ENCODE data around the gene ZNF518A. TPM values are rescaled to one million over a fixed set of nuclear protein-coding genes. Genes with fewer than 3 reads are reported as not detected.

ZNF518A gene, protein sequence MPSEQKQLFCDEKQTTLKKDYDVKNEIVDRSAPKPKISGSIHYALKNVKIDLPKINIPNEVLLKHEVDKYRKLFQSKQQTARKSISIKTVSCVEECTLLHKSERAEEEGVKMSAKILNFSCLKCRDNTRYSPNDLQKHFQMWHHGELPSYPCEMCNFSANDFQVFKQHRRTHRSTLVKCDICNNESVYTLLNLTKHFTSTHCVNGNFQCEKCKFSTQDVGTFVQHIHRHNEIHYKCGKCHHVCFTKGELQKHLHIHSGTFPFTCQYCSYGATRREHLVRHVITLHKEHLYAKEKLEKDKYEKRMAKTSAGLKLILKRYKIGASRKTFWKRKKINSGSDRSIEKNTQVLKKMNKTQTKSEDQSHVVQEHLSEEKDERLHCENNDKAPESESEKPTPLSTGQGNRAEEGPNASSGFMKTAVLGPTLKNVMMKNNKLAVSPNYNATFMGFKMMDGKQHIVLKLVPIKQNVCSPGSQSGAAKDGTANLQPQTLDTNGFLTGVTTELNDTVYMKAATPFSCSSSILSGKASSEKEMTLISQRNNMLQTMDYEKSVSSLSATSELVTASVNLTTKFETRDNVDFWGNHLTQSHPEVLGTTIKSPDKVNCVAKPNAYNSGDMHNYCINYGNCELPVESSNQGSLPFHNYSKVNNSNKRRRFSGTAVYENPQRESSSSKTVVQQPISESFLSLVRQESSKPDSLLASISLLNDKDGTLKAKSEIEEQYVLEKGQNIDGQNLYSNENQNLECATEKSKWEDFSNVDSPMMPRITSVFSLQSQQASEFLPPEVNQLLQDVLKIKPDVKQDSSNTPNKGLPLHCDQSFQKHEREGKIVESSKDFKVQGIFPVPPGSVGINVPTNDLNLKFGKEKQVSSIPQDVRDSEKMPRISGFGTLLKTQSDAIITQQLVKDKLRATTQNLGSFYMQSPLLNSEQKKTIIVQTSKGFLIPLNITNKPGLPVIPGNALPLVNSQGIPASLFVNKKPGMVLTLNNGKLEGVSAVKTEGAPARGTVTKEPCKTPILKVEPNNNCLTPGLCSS (N-terminal part only)
- 8.9 and 11.3 TPM in 2 replicates for total RNA-seq (2014; rRNA removed; shearing (Covaris generic))
- 6.2 and 6.8 TPM in 2 replicates for polyA plus RNA-seq (2016; fragmentation: Nextera tagmentation; extraction: Ambion mirVana)

DNA sequence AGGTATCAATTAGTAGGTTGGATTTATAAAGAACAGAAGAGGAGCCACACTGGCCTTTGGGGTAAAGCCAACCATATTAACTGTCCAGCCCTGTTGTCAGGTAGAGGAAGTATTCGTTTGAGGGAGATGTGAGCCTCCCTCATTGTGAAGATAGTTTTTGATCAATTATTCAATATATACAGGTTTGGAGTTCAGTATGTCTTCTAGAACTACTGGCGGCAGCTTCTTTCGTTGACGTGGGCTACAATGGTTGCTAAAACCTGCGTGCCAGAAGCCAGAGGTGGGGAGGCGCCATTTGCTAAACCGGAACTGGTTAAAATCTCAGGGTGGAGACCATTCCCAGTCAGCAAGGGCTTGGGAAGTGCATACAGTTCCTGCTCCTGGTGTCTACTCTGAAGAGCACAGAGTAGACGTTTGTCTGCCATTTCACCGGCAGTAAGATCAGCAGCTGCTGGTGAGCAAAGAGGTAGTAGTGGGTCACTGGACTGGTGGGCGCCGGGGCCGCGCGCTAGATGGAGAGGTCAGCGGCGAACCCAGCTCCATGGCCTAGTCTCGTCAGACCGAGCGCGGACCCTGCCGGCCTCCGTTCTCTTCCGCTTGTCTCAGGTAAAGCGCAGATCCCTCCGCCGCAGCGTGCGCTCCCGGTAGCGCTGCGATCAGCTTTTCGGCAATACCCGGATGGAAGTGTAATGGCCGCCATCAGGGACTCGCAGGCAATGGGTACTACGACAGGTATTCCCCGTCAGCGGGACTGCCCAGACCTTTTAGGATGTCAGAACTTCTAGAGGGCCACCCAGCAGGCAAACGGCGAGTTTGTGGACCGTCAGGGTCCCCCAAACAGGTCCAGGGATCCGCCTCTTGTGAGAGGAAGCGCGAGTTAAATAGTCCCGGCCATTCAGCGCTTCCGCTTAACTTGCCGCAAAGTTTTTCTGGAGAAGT lies at the start of gene ZNF518A:
Gene ZNF518A, plus strand, starts transcription at position 911 of the 939 bp plus-strand sequence. CDS start 26,026 bp downstream, outside the sequence.
- Histone ChIP-seq H3K9ac (peak within 1 kb of the TSS; percentile 89), H3K27me3 (replicated peaks; ENCODE audit: insufficient read depth) (0 out of 2 replicates have a peak, but pooled peaks cover 3% of the 10 kb centered on the region), H4K20me1 (ENCODE audit: insufficient read depth) (no peaks in the 10 kb centered on the region), H3K4me2 (ENCODE audit: unreplicated experiment) (peak within 1 kb of the TSS; percentile 86), H3F3A (ENCODE audit: insufficient read depth) (no peaks in the 10 kb centered on the region; the same call in 1 of the 2 replicates), H3K9me2 (ENCODE audit: insufficient read depth) (no peaks in the 10 kb centered on the region), H3K27ac (peak within 1 kb of the TSS; percentile 93), H3K9me3 (ENCODE audit: low read depth) (no peaks in the 10 kb centered on the region), H3K4me3 (peak within 1 kb of the TSS; percentile 95), H3K79me2 (ENCODE audit: insufficient read depth) (peaks cover 18% of the 10 kb centered on the region), H3K4me1 (ENCODE audit: insufficient read depth) (peaks cover 12% of the 10 kb centered on the region), H3K36me3 (ENCODE audit: low read depth) (peaks cover 5% of the 10 kb centered on the region; the same call in 1 of the 2 replicates), H2AFZ (peak within 1 kb of the TSS; percentile 100)
- in situ Hi-C loops (cut with MboI): no loop called here
- peak; percentile 98 for DNase-seq
- WGBS, 2 experiments (ENCODE audit: low coverage in 1 of 2, low lambda C conversion rate in 2 of 2, missing lambda C conversion rate in 2 of 2): 9 to 10% methylated on average over 48 of the region's 48 CpGs
- TF ChIP-seq EZH2phosphoT487 (IDR thresholded peaks at IDR 0.05; ENCODE audit: insufficient read depth, low read depth) (no peak), EZH2 (IDR thresholded peaks at IDR 0.05; ENCODE audit: insufficient read depth, poor library complexity, severe bottlenecking) (no peak)

DNA sequence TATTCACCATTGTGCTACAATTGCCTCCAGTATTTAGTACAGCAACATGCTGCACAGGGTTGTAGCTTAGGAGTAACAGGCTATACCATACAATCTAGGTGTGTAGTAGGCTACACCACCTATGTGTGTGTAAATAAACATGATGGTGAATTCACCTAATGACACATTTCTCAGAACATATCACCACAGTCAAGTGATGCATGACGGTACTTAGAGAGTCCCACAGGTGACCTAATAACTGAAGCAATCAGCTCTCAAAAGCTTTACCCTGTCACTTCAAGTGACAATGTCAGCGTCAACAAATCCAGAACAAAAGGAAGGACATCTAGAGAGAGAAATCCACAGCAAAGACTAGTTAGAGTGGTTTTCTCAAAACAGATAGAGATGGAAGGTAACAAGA lies 47.9 kb upstream of the ZNF518A start:
- H3K27me3 ChIP-seq (replicated peaks; ENCODE audit: insufficient read depth): no peaks in the 10 kb centered on the region
- no peak overlapping the region for H3K4me3 ChIP-seq
- H3F3A ChIP-seq (ENCODE audit: insufficient read depth): no peaks in the 10 kb centered on the region
- DNase-seq: no peak
- H3K27ac ChIP-seq: no peak overlapping the region
- no peak overlapping the region for H3K9ac ChIP-seq
- H4K20me1 ChIP-seq (ENCODE audit: insufficient read depth): no peaks in the 10 kb centered on the region
- no peaks in the 10 kb centered on the region for H3K4me1 ChIP-seq (ENCODE audit: insufficient read depth)
- no peaks in the 10 kb centered on the region for H3K9me2 ChIP-seq (ENCODE audit: insufficient read depth)
- H3K4me2 ChIP-seq (ENCODE audit: unreplicated experiment): no peak overlapping the region
- H2AFZ ChIP-seq: no peak overlapping the region
- TF ChIP-seq EZH2 (IDR thresholded peaks at IDR 0.05; ENCODE audit: insufficient read depth, poor library complexity, severe bottlenecking) (no peak), EZH2phosphoT487 (IDR thresholded peaks at IDR 0.05; ENCODE audit: insufficient read depth, low read depth) (no peak)
- H3K79me2 ChIP-seq (ENCODE audit: insufficient read depth): no peaks in the 10 kb centered on the region
- H3K9me3 ChIP-seq (ENCODE audit: low read depth): no peaks in the 10 kb centered on the region
- no peaks in the 10 kb centered on the region for H3K36me3 ChIP-seq (ENCODE audit: low read depth)
- in situ Hi-C loops (cut with MboI): no loop called here
- 94 to 96% methylated on average over 2 of the region's 2 CpGs for WGBS, 2 experiments (ENCODE audit: low coverage in 1 of 2, low lambda C conversion rate in 2 of 2, missing lambda C conversion rate in 2 of 2)

DNA sequence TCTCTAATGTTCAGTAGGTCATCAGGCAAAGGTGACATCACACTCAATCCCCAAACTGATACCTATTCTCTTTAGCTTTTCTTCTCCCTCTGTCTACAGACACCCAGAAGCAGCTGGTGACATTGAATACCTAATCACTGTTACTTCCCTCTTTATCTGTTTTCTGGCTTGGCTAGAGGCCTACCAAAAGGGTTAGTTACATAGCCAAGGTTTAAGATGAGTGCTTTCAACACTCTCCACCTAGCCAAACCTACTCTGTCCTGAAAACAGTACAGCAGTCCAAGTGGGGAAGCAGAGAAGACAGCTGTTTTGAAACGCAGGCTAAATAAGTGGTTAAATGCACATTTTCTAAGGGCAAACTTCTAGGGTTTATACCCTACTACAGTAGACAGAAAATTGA lies 47.3 kb upstream of the ZNF518A start:
- no peak for DNase-seq
- Histone ChIP-seq H3F3A (ENCODE audit: insufficient read depth) (no peaks in the 10 kb centered on the region), H3K27me3 (replicated peaks; ENCODE audit: insufficient read depth) (no peaks in the 10 kb centered on the region), H3K9me2 (ENCODE audit: insufficient read depth) (no peaks in the 10 kb centered on the region), H3K4me1 (ENCODE audit: insufficient read depth) (no peaks in the 10 kb centered on the region), H3K9ac (no peak overlapping the region), H3K79me2 (ENCODE audit: insufficient read depth) (no peaks in the 10 kb centered on the region), H3K9me3 (ENCODE audit: low read depth) (no peaks in the 10 kb centered on the region), H3K4me3 (no peak overlapping the region), H3K4me2 (ENCODE audit: unreplicated experiment) (no peak overlapping the region), H3K27ac (no peak overlapping the region), H4K20me1 (ENCODE audit: insufficient read depth) (no peaks in the 10 kb centered on the region), H3K36me3 (ENCODE audit: low read depth) (no peaks in the 10 kb centered on the region), H2AFZ (no peak overlapping the region)
- WGBS, 2 experiments (ENCODE audit: low coverage in 1 of 2, low lambda C conversion rate in 2 of 2, missing lambda C conversion rate in 2 of 2): 82 to 93% methylated on average over 1 of the region's 1 CpG
- TF ChIP-seq EZH2phosphoT487 (IDR thresholded peaks at IDR 0.05; ENCODE audit: insufficient read depth, low read depth) (no peak), EZH2 (IDR thresholded peaks at IDR 0.05; ENCODE audit: insufficient read depth, poor library complexity, severe bottlenecking) (no peak)
- in situ Hi-C loops (cut with MboI): no loop called here

Measured in GM23248 (cell line).